Astrocyte of the spinal cord (primary cell): ENCODE measurements around the gene MBNL2.

Experiments
- DNase-seq: peaks from one replicate; pipeline ENCODE4 v3.0.0; 2011; ENCODE audit warnings: low read depth, low spot score
- H3K4me3 ChIP-seq: 2 replicates; pipeline ENCODE4 v1.5.1; 2011; ENCODE audit warnings: low read depth, mild to moderate bottlenecking, low read length, moderate library complexity
- in situ Hi-C: cut with HindIII; loops from 2 replicates; pipeline ENCODE4 v1.10.0; 2017; ENCODE audit warnings: low sequenced_read_pairs
- TF ChIP-seq, protein P1 (sequence below): IDR thresholded peaks from 2 replicates; pipeline ENCODE4 v1.5.1; 2012; ENCODE audit warnings: low read depth, mild to moderate bottlenecking, low read length, inconsistent platforms

Gene MBNL2

DNA sequence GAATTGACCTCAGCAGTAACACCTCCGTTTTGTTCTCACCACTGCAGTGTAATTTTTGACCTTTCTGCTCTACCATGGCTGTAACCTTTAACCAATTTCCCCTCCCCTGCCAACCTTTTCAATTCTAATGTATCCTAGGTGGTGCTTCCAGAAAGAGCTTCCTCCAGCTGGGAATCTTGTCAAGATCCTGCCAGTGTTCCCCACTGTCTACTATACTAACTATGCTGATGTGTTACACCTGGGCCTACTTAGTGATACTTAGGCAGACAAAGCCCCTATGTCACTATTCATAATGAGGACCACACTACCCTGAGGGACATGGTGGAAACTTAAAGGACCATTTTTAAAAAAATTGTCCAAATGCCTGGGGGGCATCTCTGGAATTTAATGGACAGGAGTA, 41.0 kb downstream of the MBNL2 start:
- in situ Hi-C loops: no loop called here
- no peak for DNase-seq
- TF ChIP-seq, protein P1, sequence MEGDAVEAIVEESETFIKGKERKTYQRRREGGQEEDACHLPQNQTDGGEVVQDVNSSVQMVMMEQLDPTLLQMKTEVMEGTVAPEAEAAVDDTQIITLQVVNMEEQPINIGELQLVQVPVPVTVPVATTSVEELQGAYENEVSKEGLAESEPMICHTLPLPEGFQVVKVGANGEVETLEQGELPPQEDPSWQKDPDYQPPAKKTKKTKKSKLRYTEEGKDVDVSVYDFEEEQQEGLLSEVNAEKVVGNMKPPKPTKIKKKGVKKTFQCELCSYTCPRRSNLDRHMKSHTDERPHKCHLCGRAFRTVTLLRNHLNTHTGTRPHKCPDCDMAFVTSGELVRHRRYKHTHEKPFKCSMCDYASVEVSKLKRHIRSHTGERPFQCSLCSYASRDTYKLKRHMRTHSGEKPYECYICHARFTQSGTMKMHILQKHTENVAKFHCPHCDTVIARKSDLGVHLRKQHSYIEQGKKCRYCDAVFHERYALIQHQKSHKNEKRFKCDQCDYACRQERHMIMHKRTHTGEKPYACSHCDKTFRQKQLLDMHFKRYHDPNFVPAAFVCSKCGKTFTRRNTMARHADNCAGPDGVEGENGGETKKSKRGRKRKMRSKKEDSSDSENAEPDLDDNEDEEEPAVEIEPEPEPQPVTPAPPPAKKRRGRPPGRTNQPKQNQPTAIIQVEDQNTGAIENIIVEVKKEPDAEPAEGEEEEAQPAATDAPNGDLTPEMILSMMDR: no peak
- no peak overlapping the region for H3K4me3 ChIP-seq

DNA sequence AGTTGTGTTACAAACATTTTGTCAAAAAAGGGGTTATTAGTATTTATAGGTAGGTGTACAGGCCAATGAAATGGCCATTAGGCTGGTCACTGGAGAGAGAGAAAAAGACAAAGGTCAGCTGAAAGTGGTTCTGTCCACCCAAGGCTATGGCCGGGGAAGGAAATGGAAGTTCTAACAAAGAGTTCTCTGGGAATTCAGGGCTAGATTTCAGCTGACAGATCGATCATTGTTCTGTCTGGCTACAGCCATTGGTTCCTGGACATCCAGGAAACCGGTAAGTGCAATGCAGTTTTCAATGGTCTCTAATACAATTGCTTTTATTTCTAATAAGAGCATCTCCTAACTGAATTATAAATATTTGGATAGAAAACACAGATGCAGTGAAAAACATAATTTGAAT, 42.5 kb downstream of the MBNL2 start:
- H3K4me3 ChIP-seq: no peak overlapping the region
- TF ChIP-seq, protein P1: no peak
- in situ Hi-C loops: no loop called here
- DNase-seq: no peak

DNA sequence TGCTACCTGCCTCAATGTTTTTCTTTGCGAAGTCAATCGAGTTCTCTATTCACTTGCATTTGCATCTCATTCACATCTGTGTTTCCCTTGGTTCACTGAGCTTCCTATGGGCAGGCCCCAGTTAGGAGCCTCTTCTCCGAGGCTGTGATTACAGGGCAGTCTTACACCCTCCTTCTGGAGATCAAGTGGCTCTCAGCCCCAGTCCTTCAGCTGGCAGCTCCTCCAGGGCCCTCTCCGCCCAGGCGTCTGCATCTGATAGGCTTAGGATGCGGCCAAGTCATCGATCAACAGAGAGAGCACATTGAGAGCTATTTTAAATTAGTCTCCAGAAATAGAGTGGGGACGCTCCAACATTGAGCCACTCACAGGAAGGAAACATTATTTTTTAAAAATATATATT, 44.2 kb downstream of the MBNL2 start:
- in situ Hi-C loops: no loop called here
- H3K4me3 ChIP-seq: no peak overlapping the region
- TF ChIP-seq, protein P1: no peak
- no peak for DNase-seq

DNA sequence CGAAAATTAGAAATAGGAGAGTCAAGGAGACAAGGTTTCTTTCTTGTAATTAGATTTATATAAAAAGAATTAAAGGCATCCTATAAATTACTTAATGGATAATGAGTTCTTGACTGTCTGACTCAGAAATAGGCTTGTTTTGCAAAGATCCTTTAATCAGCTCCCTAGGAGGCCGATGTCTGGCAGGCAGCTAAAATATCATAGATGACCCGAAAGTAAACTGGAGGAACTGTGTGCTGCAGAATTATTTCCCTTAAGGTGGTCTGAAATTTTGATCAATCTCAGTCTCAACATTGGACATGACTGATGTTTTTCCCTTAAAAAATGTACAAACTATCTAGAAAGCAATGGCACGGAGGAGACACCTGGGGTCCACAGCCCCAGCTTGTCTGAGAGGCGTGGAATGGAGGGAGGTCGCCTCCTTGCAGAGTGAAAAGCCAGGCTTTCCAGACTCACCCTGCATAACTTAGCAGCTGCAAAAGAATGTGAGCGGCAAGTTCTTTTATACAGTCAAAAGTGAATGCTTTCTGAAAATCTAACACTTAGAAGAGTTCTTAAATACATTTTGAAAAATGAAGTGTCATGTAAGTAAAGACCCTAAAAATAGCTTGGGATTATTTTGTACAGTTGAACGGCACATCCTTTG, 44.8 kb downstream of the MBNL2 start:
- in situ Hi-C loops: no loop called here
- DNase-seq: peak; percentile 72
- TF ChIP-seq, protein P1: no peak
- H3K4me3 ChIP-seq: no peak overlapping the region

DNA sequence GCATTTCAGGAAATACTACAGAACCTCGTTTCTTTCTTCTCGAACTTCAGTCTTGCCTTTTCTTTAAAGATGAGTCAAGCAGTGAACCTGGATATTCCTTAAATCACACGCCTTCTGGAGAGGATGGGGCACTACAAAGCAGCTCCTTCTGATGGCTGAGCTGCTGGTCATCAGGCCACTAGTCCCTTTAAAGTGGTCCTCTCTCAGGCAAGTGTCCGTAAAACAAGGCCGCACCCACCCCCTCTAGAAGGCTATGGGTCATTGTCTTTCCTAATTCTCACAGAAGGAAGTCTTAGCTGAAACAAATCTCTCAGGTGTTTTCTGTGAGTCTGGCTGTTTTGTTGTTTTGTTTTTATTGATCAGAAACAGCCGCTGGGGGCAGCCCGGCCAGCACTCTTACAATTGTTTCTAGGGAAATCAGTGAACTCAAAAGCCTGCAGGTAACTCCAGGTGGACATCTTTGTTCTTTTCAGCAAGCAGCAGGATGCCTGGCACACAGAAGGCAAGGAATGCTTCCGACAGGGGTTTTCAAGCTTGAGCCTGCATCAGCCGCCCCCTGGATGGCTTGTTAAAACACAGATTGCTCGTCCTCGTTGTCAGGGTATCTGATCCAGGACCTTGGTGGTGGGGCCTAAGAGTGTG, 45.4 kb downstream of the MBNL2 start:
- TF ChIP-seq, protein P1: no peak
- DNase-seq: no peak
- in situ Hi-C loops: no loop called here
- H3K4me3 ChIP-seq: no peak overlapping the region

DNA sequence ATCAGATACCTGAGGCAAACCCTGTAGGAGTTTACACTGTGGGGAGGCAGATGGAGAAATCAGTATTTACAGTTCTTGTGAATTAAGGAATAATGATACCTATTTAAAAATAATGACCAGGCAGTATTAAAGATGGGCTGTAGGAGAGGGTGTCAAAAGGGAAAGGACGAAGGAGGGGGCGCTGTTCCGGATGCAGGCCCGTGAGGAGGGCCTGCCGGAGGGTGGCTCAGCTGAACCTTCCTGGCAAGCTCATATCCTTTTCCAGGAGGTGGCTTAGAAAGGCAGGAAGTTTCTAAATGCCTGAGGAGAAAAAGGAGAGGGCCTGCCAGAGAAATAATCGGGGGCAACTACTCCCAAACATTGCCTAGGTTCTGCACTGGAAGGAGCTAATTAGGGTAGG, 46.6 kb downstream of the MBNL2 start:
- H3K4me3 ChIP-seq: no peak overlapping the region
- TF ChIP-seq, protein P1: peak; percentile 14
- DNase-seq: no peak
- in situ Hi-C loops: no loop called here
